K562 (cell line): ENCODE measurements around the gene COLEC12. TPM values are rescaled to one million over a fixed set of nuclear protein-coding genes. Genes with fewer than 3 reads are reported as not detected.

Experiments used
- ATAC-seq: fragments of 200-7000 bp; cut with Tn5 transposase; 3 replicates; pipeline ENCODE4 v1.9.1; 2020; ENCODE audit warnings: moderate library complexity
- BruUV-seq: library from RNA; stranded (reverse); fragments of 400-500 nt; replicated peaks from 2 replicates; lab custom pipeline; 2021; lab: Mats Ljungman, UMichigan
- CTCF ChIA-PET: fragments of 300-600 bp; formaldehyde crosslinking; extraction: SDS; loops from one replicate; lab custom pipeline; 2021; ENCODE audit warnings: low intra/inter-chr PET ratio; lab: Yijun Ruan, JAX
- POLR2A ChIA-PET: fragments of 300-600, 350-650 bp; sonication (Branson Sonifier 250); formaldehyde crosslinking; extraction: SDS; loops from one replicate; lab custom pipeline; 2021; ENCODE audit warnings: antibody characterized with exemption, inconsistent platforms; lab: Yijun Ruan, JAX
- DNase-seq, 4 experiments: peaks; one replicate each; pipeline versions ENCODE4 v3.0.0 to v3.0.0-alpha.2; 2011 to 2018; ENCODE audit warnings: low spot score in 3 of 4, mixed read lengths in 3 of 4; ENCODE audit errors: extremely low read depth in 1 of 4
- FAIRE-seq: peaks from 2 replicates; lab custom pipeline; 2011; peaks lifted over from hg19 to GRCh38; lab: Jason Lieb, UNC
- H2AFZ ChIP-seq: 2 replicates; pipeline ENCODE4 v1.6.0; 2011; ENCODE audit warnings: low read depth, low read length, control low read depth, inconsistent platforms
- H3K27ac ChIP-seq: fragments of 200-600 bp; 3 replicates; pipeline ENCODE4 v1.8.0; 2011; ENCODE audit warnings: low read depth, mild to moderate bottlenecking, control low read depth, inconsistent platforms, low read length, moderate library complexity, mixed read lengths; ENCODE audit errors: extremely low read depth
- H3K27me3 ChIP-seq, 2 experiments: fragments of 300-600 bp in 1 of 2; 2 replicates in 1 of 2; 3 replicates in 1 of 2; pipeline versions ENCODE4 v1.6.0 to v1.8.0; 2011; ENCODE audit warnings: inconsistent platforms in 2 of 2, low read length in 2 of 2, mild to moderate bottlenecking in 1 of 2, mixed read lengths in 1 of 2, moderate library complexity in 1 of 2; ENCODE audit not compliant: control insufficient read depth in 2 of 2, insufficient read depth in 2 of 2
- H3K36me3 ChIP-seq: fragments of 300-600 bp; 3 replicates; pipeline ENCODE4 v1.8.0; 2011; ENCODE audit warnings: mild to moderate bottlenecking, low read length, inconsistent platforms; ENCODE audit not compliant: control insufficient read depth, insufficient read depth
- H3K4me1 ChIP-seq, 2 experiments: fragments of 200-600 bp in 1 of 2; replicated peaks in 1 of 2; 2 replicates in 1 of 2; 3 replicates in 1 of 2; pipeline versions ENCODE4 v1.5.1 to v1.8.0; 2011; ENCODE audit warnings: inconsistent platforms in 2 of 2, low read length in 2 of 2, mild to moderate bottlenecking in 1 of 2, mixed read lengths in 1 of 2, moderate library complexity in 1 of 2; ENCODE audit not compliant: control insufficient read depth in 2 of 2, insufficient read depth in 2 of 2
- H3K4me2 ChIP-seq: 2 replicates; pipeline ENCODE4 v1.6.1; 2011; ENCODE audit warnings: low read length, control low read depth, inconsistent platforms, mixed read lengths; ENCODE audit not compliant: insufficient read depth
- H3K4me3 ChIP-seq: fragments of 200-600 bp; sonication (generic), shearing (Covaris generic); 2 replicates; pipeline ENCODE4 v1.5.1; 2016; ENCODE audit warnings: control low read depth, inconsistent platforms
- H3K79me2 ChIP-seq: fragments of 200-600 bp; 3 replicates; pipeline ENCODE4 v1.8.0; 2011; ENCODE audit warnings: low read length, inconsistent platforms; ENCODE audit not compliant: control insufficient read depth, insufficient read depth
- H3K9ac ChIP-seq, 2 experiments: 2 replicates each; pipeline versions ENCODE4 v1.6.0 to v1.6.1; 2011; ENCODE audit warnings: low read depth in 2 of 2, low read length in 2 of 2, control low read depth in 1 of 2, inconsistent platforms in 1 of 2, mild to moderate bottlenecking in 1 of 2, mixed read lengths in 1 of 2; ENCODE audit not compliant: insufficient read depth in 1 of 2
- H3K9me1 ChIP-seq: one replicate; pipeline ENCODE4 v1.6.0; 2011; ENCODE audit warnings: inconsistent platforms, mild to moderate bottlenecking, low read length, moderate library complexity; ENCODE audit not compliant: control insufficient read depth, insufficient read depth
- H3K9me3 ChIP-seq: replicated peaks from 2 replicates; pipeline ENCODE4 v1.5.1; 2011; ENCODE audit warnings: low read depth, low read length, inconsistent platforms; ENCODE audit not compliant: control insufficient read depth, insufficient read depth
- H4K20me1 ChIP-seq: replicated peaks from 2 replicates; pipeline ENCODE4 v1.6.1; 2011; ENCODE audit warnings: low read length, inconsistent platforms, mixed read lengths; ENCODE audit not compliant: control insufficient read depth, insufficient read depth
- DACH1 ChIP-seq: fragments of 450-650 bp; IDR thresholded peaks from 2 replicates; pipeline ENCODE4 v1.6.1; 2018; ENCODE audit not compliant: partially characterized antibody
- HNRNPUL1 ChIP-seq: fragments of 200-400 bp; formaldehyde crosslinking; IDR thresholded peaks from 2 replicates; pipeline ENCODE4 v1.6.1; 2017; ENCODE audit warnings: low read length
- JUND ChIP-seq, 2 experiments: IDR thresholded peaks; 2 replicates in 1 of 2; 3 replicates in 1 of 2; pipeline ENCODE4 v1.6.1; 2011; ENCODE audit warnings: borderline replicate concordance in 2 of 2, low read depth in 2 of 2, low read length in 2 of 2, improper control_type of control experiment in 1 of 2, missing biosample characterization in 1 of 2, missing genetic modification characterization in 1 of 2, missing genetic modification reagents in 1 of 2
- LEF1 ChIP-seq: fragments of 450-650 bp; IDR thresholded peaks from 2 replicates; pipeline ENCODE4 v1.6.1; 2016; ENCODE audit warnings: mild to moderate bottlenecking
- MAZ ChIP-seq, 2 experiments: fragments of 450-650 bp in 1 of 2; sonication (generic) in 1 of 2; formaldehyde crosslinking; IDR thresholded peaks in 1 of 2; conservative IDR thresholded peaks in 1 of 2; 2 replicates each; pipeline versions ENCODE4 v1.4.0 to v1.5.0; 2020; ENCODE audit warnings: mild to moderate bottlenecking in 1 of 2, missing genetic modification reagents in 1 of 2
- WGBS: fragments of 100-300 bp; shearing (Covaris generic); methylation state at CpG from one replicate; pipeline ENCODE4 v1.1.6; 2016; ENCODE audit warnings: low coverage, mixed read lengths; ENCODE audit not compliant: insufficient coverage; ENCODE audit errors: missing lambda C conversion rate; 5-methylcytosine and 5-hydroxymethylcytosine counted together
- in situ Hi-C: fragments of 300-500 bp; cut with MboI; formaldehyde crosslinking; loops from 4 replicates; pipeline ENCODE4 v1.15.0; 2018; ENCODE audit warnings: inconsistent platforms, mixed read lengths
- intact Hi-C: fragments of 100-400 bp; cut with micrococcal nuclease; formaldehyde crosslinking; loops from 2 replicates; pipeline ENCODE4 v1.14.2; 2022
- polyA plus RNA-seq, 8 experiments: library from polyadenylated mRNA; depleted of rRNA in 4 of 8; stranded (reverse) in 5 of 8; unstranded in 3 of 8; fragments of >200 nt; fragmentation: Nextera tagmentation in 2 of 8; fragmentation: Illumina TruSeq in 1 of 8; extraction: Ambion mirVana in 2 of 8; extraction: Trizol in 1 of 8; gene quantifications; 2 replicates each; pipeline versions ENCODE4 v1.2.1 to v1.2.3, GENCODE V29; 2011 to 2014; ENCODE audit warnings: inconsistent platforms in 1 of 8, missing spikeins in 1 of 8
- total RNA-seq, 7 experiments: library from RNA; depleted of rRNA in 6 of 7; stranded (reverse); fragments of >200 nt in 6 of 7; fragmentation: Illumina TruSeq in 2 of 7; extraction: Trizol in 2 of 7; gene quantifications; 2 replicates each; pipeline versions ENCODE4 v1.2.1 to v1.2.3, GENCODE V29; 2011 to 2021; ENCODE audit warnings: low replicate concordance in 1 of 7

Gene COLEC12
- total and polyA plus RNA-seq, 9 of the 15 experiments (the other 6 are each of a cell fraction or from before 2014, with no cell fraction given), result 0.04 TPM; not detected in 8

GRCh38 chr18:366466-367061 is 133.9 kb downstream of the COLEC12 start:
- POLR2A ChIA-PET, result no interaction called here
- H3K27ac ChIP-seq, result no peak overlapping the region
- CTCF ChIA-PET, result no interaction called here
- no peak overlapping the region for H3K9ac ChIP-seq
- H3K27me3 ChIP-seq, result peaks cover 45 to 52% of the 10 kb centered on the region in 2 experiments
- in situ Hi-C loops (no loop called here), intact Hi-C loops (no loop called here)
- 0 out of 2 replicates have a peak, but pooled peaks cover 3% of the 10 kb centered on the region for H4K20me1 ChIP-seq
- H3K79me2 ChIP-seq, result no peaks in the 10 kb centered on the region
- H2AFZ ChIP-seq, result no peak overlapping the region
- no peak overlapping the region for H3K4me2 ChIP-seq
- H3K9me3 ChIP-seq, result no peaks in the 10 kb centered on the region
- FAIRE-seq, result no peak
- no peaks in the 10 kb centered on the region for H3K9me1 ChIP-seq
- H3K4me1 ChIP-seq, result no peaks in the 10 kb centered on the region
- no peaks in the 10 kb centered on the region for H3K36me3 ChIP-seq
- 2% methylated on average over 9 of the region's 9 CpGs for WGBS
- no peak for DNase-seq
- H3K4me3 ChIP-seq, result no peak overlapping the region
- ATAC-seq, result peak; percentile 32; the same call in 2 of the 3 replicates
- TF ChIP-seq JUND (IDR thresholded peaks at IDR 0.05; ENCODE audit: borderline replicate concordance, low read depth, low read length) (no peak), JUND (tag; IDR thresholded peaks at IDR 0.05; ENCODE audit: borderline replicate concordance, low read depth, low read length) (no peak), LEF1 (no peak), DACH1 (no peak), MAZ (CRISPR knock-in tag; conservative IDR thresholded peaks at IDR 0.05 in 1 of 2, IDR thresholded peaks at IDR 0.05 in 1 of 2) (no peak), HNRNPUL1 (no peak)
- BruUV-seq, result no TSS peak
